Glutamatergic neuron (in vitro differentiated cells): ENCODE results near the gene DUSP22. TPM values are rescaled to one million over a fixed set of nuclear protein-coding genes. Genes with fewer than 3 reads are reported as not detected.

Source experiments
- DNase-seq: peaks from one replicate; pipeline ENCODE4 v3.0.0; 2022
- H3K27ac Mint-ChIP-seq: one replicate; pipeline ENCODE4 v1.8.0; 2020; ENCODE audit warnings: mild to moderate bottlenecking, mixed read lengths, inconsistent platforms; ENCODE audit not compliant: unreplicated experiment
- H3K27me3 Mint-ChIP-seq: one replicate; pipeline ENCODE4 v1.8.0; 2020; ENCODE audit warnings: mild to moderate bottlenecking, moderate library complexity, mixed read lengths, inconsistent platforms; ENCODE audit not compliant: unreplicated experiment
- H3K36me3 Mint-ChIP-seq: one replicate; pipeline ENCODE4 v1.8.0; 2020; ENCODE audit warnings: mild to moderate bottlenecking, mixed read lengths, inconsistent platforms; ENCODE audit not compliant: unreplicated experiment
- H3K4me1 Mint-ChIP-seq: one replicate; pipeline ENCODE4 v1.8.0; 2020; ENCODE audit warnings: mild to moderate bottlenecking, low read depth, mixed read lengths, inconsistent platforms; ENCODE audit not compliant: unreplicated experiment
- H3K4me3 Mint-ChIP-seq: one replicate; pipeline ENCODE4 v1.8.0; 2020; ENCODE audit warnings: mild to moderate bottlenecking, mixed read lengths, inconsistent platforms; ENCODE audit not compliant: unreplicated experiment
- H3K9me3 Mint-ChIP-seq: one replicate; pipeline ENCODE4 v1.8.0; 2020; ENCODE audit warnings: mild to moderate bottlenecking, moderate library complexity, mixed read lengths, inconsistent platforms; ENCODE audit not compliant: unreplicated experiment
- CTCF ChIP-seq: fragments of 200-600 bp; sonication (generic); IDR thresholded peaks from one replicate; pipeline ENCODE4 v1.5.0; 2021; ENCODE audit not compliant: partially characterized antibody, unreplicated experiment
- total RNA-seq: library from RNA; stranded (reverse); fragmentation: NEBNext Ultra II Directional; extraction: Animal tissue kit (Norgen Biotek cat#: 25700); gene quantifications from one replicate; pipeline ENCODE4 v1.2.1, GENCODE V29; 2021; ENCODE audit not compliant: unreplicated experiment

The DUSP22 gene
- total RNA-seq, 1 donor from 2014 or later, result 40.4 TPM

- H3K27me3 Mint-ChIP-seq, result no peaks in the 10 kb centered on the region
- no peak for TF ChIP-seq CTCF
- no peaks in the 10 kb centered on the region for H3K36me3 Mint-ChIP-seq
- no peak overlapping the region for H3K27ac Mint-ChIP-seq
- peaks cover 5% of the 10 kb centered on the region for H3K4me1 Mint-ChIP-seq
- no peak for DNase-seq
- peaks cover 5% of the 10 kb centered on the region for H3K9me3 Mint-ChIP-seq
- no peak overlapping the region for H3K4me3 Mint-ChIP-seq
Measured at GRCh38 chr6:333379-334002, 41.2 kb downstream of the DUSP22 start.

GRCh38 chr6:334536-335510 lies 42.5 kb downstream of the DUSP22 start:
- Mint-ChIP-seq H3K27ac (no peak overlapping the region), H3K27me3 (no peaks in the 10 kb centered on the region), H3K4me3 (no peak overlapping the region), H3K36me3 (no peaks in the 10 kb centered on the region), H3K4me1 (peaks cover 5% of the 10 kb centered on the region), H3K9me3 (peaks cover 5% of the 10 kb centered on the region)
- DNase-seq, result no peak
- no peak for TF ChIP-seq CTCF

DNA sequence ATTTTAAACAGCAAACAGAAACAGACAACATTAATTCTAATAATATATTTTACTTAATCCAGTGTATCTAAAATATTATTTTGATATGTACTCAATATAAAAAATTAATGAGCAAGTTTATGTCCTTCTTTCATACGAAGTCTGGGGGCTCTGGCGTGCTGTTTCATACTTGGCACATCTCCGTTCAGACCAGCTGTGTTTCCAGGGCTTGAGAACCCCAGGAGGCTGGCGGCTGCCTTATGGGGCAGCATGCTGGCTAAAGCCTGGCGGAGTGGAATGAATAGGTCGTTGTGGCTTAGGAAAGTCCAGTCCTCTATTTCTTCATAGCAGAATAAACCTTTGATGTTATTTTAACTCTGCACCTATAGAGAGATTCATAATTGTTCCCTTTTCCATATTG lies 43.3 kb downstream of the DUSP22 start:
- no peaks in the 10 kb centered on the region for H3K27me3 Mint-ChIP-seq
- H3K9me3 Mint-ChIP-seq, result peaks cover 6% of the 10 kb centered on the region
- H3K36me3 Mint-ChIP-seq, result no peaks in the 10 kb centered on the region
- H3K4me3 Mint-ChIP-seq, result no peak overlapping the region
- H3K4me1 Mint-ChIP-seq, result peaks cover 5% of the 10 kb centered on the region
- no peak for TF ChIP-seq CTCF
- DNase-seq, result no peak
- H3K27ac Mint-ChIP-seq, result no peak overlapping the region

GRCh38 chr6:336159-337114 lies 44.1 kb downstream of the DUSP22 start:
- DNase-seq, result no peak
- Mint-ChIP-seq H3K27me3 (no peaks in the 10 kb centered on the region), H3K4me1 (peaks cover 5% of the 10 kb centered on the region), H3K9me3 (peaks cover 9% of the 10 kb centered on the region), H3K27ac (no peak overlapping the region), H3K36me3 (no peaks in the 10 kb centered on the region), H3K4me3 (no peak overlapping the region)
- no peak for TF ChIP-seq CTCF
